ENCODE results near the gene SEC24A.
A peak's percentile ranks its signal among the peaks of the same experiment; 100 is the strongest.
"Not testable (repeated sequence)": the region's sequence is repeated elsewhere in the genome, so short reads cannot be mapped to it uniquely, and the experiment has no call there.

Gene SEC24A

DNA sequence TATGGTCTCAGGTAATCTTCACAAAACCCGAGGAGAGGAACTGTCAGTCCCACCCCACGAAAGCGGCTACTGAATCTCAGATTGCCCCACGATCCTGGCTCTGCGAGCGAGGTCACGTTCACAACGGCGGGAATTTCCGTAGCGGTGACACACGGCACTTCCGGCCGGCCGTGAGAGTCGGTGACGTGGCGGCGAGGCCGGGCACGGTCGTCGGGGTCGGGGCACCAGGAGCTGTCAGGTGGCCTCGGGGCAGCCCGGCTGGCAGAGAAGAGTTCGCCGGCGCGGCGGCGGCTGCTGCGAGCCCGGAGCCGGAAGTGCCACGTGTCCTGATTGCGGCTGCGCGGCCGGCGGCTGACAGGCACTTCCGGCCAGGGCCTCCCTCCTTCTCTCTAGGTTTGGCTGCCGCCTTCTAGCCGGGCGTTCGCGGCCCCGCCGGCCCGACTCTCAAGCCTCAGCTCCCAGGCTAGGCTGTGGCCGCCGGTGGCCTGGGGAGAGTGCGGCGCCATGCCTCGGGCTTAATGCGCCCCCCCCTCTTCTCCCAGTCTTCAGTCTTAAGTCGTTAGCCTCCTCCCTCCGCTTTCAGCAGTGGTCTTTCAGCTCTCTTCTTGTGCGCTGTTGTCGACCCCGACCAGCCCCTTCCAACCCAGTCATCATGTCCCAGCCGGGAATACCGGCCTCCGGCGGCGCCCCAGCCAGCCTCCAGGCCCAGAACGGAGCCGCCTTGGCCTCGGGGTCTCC, at the start of gene SEC24A:
Gene SEC24A, plus strand, starts transcription at position 361 of the 738 bp plus-strand sequence. Its CDS starts 292 bp downstream, at position 653.
- Histone ChIP-seq H3K4me1 (ENCODE audit: insufficient read depth, low read length) (peaks cover 17% of the 10 kb centered on the region), H3K9me3 (ENCODE audit: low read length) (no peaks in the 10 kb centered on the region)

DNA sequence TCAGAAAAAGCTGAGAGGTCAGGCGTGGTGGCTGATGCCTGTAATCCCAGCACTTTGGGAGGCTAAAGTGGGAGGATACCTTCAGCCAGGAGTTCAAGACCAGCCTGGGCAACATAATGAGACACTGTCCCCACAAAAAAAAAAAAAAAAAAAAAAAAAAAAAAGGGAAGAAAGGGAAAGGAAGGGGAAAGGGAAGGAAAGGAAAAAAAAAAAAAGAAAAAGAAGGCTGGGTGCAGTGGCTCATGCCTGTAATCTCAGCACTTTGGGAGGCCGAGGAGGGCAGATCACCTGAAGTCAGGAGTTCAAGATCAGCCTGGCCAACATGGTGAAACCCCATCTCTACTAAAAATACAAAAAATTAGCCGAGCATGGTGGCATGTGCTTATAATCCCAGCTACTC, 48.8 kb upstream of the SEC24A start:
- H3K36me3 ChIP-seq (ENCODE audit: insufficient read depth, low read length); H3K27ac ChIP-seq (ENCODE audit: low read depth, low read length); H3K4me1 ChIP-seq (ENCODE audit: insufficient read depth, low read length); H3K27me3 ChIP-seq (ENCODE audit: control insufficient read depth in 1 of 2, insufficient read depth in 2 of 2, low read length in 2 of 2); H3K9ac ChIP-seq (ENCODE audit: low read length); H3K9me3 ChIP-seq (ENCODE audit: low read length); H3K4me3 ChIP-seq (ENCODE audit: low read depth in 1 of 2, low read length in 2 of 2): not testable (repeated sequence)

More for the DNA sequence above, at the start of gene SEC24A:
- Histone ChIP-seq H3K4me3 (ENCODE audit: low read depth in 1 of 2, low read length in 2 of 2) (peak within 1 kb of the TSS; percentile 60 to 99), H3K9ac (ENCODE audit: low read length) (peak within 1 kb of the TSS; percentile 95), H3K36me3 (ENCODE audit: insufficient read depth, low read length) (no peaks in the 10 kb centered on the region), H3K27ac (ENCODE audit: low read depth, low read length) (peak within 1 kb of the TSS; percentile 96), H3K27me3 (ENCODE audit: control insufficient read depth in 1 of 2, insufficient read depth in 2 of 2, low read length in 2 of 2) (no peaks in the 10 kb centered on the region)

DNA sequence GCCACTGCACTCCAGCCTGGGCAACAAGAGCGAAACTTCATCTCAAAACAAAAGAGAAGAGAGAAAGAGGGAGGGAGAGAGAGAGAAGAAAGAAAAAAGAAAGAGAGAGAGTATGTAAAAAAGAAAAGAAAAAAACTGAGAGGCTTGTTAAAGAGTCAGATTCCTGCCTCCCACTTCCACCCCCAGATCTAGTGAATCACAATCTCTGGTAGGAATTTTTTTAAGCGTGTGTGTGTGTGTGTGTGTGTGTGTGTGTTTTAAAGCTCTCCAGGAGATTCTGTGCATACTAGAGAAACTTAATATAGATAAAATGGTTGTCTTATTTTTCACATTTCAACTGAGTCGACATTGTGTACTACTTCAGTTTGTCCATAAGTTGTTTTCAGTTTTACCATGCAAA, 48.0 kb upstream of the SEC24A start:
- Histone ChIP-seq H3K9ac (ENCODE audit: low read length) (no peak overlapping the region), H3K9me3 (ENCODE audit: low read length) (no peaks in the 10 kb centered on the region), H3K27me3 (ENCODE audit: control insufficient read depth in 1 of 2, insufficient read depth in 2 of 2, low read length in 2 of 2) (no peaks in the 10 kb centered on the region), H3K36me3 (ENCODE audit: insufficient read depth, low read length) (peaks cover 17% of the 10 kb centered on the region), H3K4me3 (ENCODE audit: low read depth in 1 of 2, low read length in 2 of 2) (no peak overlapping the region), H3K27ac (ENCODE audit: low read depth, low read length) (no peak overlapping the region), H3K4me1 (ENCODE audit: insufficient read depth, low read length) (no peaks in the 10 kb centered on the region)

DNA sequence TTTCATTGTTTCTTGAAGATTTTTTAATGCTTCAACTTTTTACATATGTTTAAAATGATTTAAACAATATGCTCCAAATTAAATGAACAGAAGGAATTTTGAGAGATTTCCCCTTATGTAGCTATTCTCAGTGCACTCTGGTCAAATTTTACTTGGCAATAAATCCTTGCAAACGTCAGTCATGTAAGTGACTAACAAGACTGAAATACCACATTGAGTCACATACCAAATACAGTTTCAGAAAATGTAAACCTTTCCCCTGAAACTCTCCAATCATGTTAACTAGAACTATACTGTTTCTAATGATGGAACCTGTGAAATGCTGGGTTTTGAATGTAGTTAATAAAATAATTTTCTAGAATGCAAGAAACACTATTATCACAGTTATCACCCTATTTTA, 45.5 kb upstream of the SEC24A start:
- no peaks in the 10 kb centered on the region for H3K27me3 ChIP-seq (ENCODE audit: control insufficient read depth in 1 of 2, insufficient read depth in 2 of 2, low read length in 2 of 2)
- no peak overlapping the region for H3K4me3 ChIP-seq (ENCODE audit: low read depth in 1 of 2, low read length in 2 of 2)
- no peaks in the 10 kb centered on the region for H3K9me3 ChIP-seq (ENCODE audit: low read length)
- H3K9ac ChIP-seq (ENCODE audit: low read length): no peak overlapping the region
- peaks cover 37% of the 10 kb centered on the region for H3K36me3 ChIP-seq (ENCODE audit: insufficient read depth, low read length)
- no peaks in the 10 kb centered on the region for H3K4me1 ChIP-seq (ENCODE audit: insufficient read depth, low read length)
- H3K27ac ChIP-seq (ENCODE audit: low read depth, low read length): no peak overlapping the region

DNA sequence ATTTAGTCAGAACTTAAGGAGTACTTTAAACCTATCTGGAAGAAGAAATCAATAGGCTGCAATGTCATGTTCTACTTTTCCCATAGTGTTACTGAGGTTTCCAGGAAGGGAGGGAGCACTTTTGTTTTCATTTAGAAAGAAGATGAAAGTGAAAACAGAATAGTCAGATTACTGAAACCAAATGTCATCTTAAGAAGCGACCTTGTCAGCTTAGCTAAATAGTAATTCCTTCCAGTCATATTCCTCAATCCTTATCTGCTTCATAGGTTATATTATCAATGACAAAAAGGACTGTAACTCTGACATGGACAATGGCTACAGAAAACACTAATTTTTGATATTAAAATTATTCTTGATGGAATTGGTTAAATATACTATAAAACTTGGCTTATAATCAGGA, 43.7 kb upstream of the SEC24A start:
- no peaks in the 10 kb centered on the region for H3K27me3 ChIP-seq (ENCODE audit: control insufficient read depth in 1 of 2, insufficient read depth in 2 of 2, low read length in 2 of 2)
- H3K9me3 ChIP-seq (ENCODE audit: low read length): no peaks in the 10 kb centered on the region
- no peak overlapping the region for H3K27ac ChIP-seq (ENCODE audit: low read depth, low read length)
- no peak overlapping the region for H3K4me3 ChIP-seq (ENCODE audit: low read depth in 1 of 2, low read length in 2 of 2)
- no peak overlapping the region for H3K9ac ChIP-seq (ENCODE audit: low read length)
- H3K4me1 ChIP-seq (ENCODE audit: insufficient read depth, low read length): no peaks in the 10 kb centered on the region
- peaks cover 53% of the 10 kb centered on the region for H3K36me3 ChIP-seq (ENCODE audit: insufficient read depth, low read length)

DNA sequence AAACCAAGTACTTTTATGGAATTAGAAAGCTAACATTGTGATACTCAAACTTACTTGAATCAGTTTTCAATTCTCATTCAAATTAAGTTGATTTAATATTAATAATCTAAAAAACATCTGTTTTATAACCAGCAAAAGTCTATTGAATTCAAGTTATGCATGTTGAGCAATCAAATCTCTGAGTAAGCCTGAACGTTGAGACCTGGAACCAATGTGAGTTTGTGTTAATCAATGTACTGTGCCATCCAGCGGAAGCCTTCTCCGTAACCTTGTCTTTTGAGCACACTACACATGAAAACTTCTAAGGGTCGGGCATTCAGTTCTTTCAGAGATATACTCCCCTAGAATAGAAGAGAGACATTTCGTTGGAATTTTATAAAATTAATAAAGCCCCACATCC, 41.9 kb upstream of the SEC24A start:
- Histone ChIP-seq H3K36me3 (ENCODE audit: insufficient read depth, low read length) (peaks cover 64% of the 10 kb centered on the region), H3K9me3 (ENCODE audit: low read length) (no peaks in the 10 kb centered on the region), H3K27ac (ENCODE audit: low read depth, low read length) (no peak overlapping the region), H3K27me3 (ENCODE audit: control insufficient read depth in 1 of 2, insufficient read depth in 2 of 2, low read length in 2 of 2) (no peaks in the 10 kb centered on the region), H3K9ac (ENCODE audit: low read length) (no peak overlapping the region), H3K4me3 (ENCODE audit: low read depth in 1 of 2, low read length in 2 of 2) (no peak overlapping the region), H3K4me1 (ENCODE audit: insufficient read depth, low read length) (no peaks in the 10 kb centered on the region)

DNA sequence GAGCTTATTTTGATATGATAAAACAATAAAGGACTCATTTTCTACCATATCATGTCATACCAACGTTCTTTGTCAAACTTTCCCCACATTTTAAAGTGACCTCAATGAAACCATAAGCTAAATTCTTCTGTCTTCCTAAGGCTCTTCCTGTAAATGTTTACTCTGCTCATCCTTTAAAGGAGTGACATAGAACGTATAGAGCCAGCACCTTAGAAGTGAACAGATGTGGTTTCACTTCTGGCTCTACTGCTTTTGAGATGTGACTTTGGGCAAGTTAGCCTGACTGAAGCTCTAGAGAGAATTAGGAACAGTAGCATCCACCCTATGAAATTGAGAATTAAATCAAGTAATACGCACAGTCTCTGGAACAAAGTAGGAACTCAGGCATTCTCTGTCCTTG, 40.0 kb upstream of the SEC24A start:
- Histone ChIP-seq H3K9me3 (ENCODE audit: low read length) (no peaks in the 10 kb centered on the region), H3K9ac (ENCODE audit: low read length) (no peak overlapping the region), H3K27ac (ENCODE audit: low read depth, low read length) (no peak overlapping the region), H3K27me3 (ENCODE audit: control insufficient read depth in 1 of 2, insufficient read depth in 2 of 2, low read length in 2 of 2) (no peaks in the 10 kb centered on the region), H3K36me3 (ENCODE audit: insufficient read depth, low read length) (peaks cover 69% of the 10 kb centered on the region), H3K4me3 (ENCODE audit: low read depth in 1 of 2, low read length in 2 of 2) (no peak overlapping the region), H3K4me1 (ENCODE audit: insufficient read depth, low read length) (no peaks in the 10 kb centered on the region)

DNA sequence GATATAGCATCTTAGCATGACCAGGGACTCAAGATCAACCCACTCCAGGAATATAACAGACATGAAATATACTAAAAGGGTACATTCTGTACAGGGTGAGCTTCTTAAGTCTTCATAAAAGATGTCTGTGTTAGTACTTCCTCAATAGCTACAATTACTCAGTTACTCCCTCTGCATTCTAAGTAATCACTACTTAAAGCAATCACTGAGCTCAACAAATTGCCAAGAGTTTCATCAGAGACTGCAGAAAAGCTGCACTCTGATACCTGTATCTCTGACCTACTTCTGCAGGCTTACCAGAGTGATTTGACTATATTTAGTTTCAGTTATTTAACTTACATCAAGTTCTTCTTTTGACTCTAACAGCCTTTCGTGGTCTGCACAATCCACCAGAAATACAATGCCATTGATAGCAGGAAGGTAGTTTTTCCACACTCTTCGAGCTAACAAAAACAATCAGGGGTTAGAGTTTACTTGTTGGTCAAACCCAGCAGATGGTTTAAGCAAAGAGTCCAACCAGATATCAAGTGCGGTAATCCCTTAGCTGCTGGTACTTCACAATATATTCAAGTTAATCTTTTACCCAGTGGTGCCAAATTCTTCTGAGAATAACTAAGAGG, 39.2 kb upstream of the SEC24A start:
- H3K27ac ChIP-seq (ENCODE audit: low read depth, low read length): no peak overlapping the region

DNA sequence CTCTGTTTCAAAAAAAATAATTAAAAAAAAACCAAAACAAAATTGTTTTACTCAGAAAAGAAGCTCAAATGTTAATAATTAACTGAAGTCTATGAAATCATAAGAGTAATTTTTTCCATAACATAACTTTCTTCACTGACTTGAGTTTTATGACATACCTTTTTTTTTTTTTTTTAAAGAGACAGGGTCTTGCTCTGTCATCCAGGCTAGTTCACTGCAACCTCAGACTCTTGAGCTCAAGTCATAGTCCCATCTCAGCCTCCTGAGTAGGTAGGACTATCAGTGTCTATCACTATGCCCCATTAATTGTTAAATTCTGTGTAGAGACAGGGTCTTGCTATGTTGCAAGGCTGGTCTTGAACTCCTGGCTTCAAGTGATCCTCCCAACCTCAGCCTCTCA, 37.9 kb upstream of the SEC24A start:
- Histone ChIP-seq H3K9me3 (ENCODE audit: low read length) (no peaks in the 10 kb centered on the region), H3K9ac (ENCODE audit: low read length) (no peak overlapping the region), H3K4me3 (ENCODE audit: low read depth in 1 of 2, low read length in 2 of 2) (no peak overlapping the region), H3K36me3 (ENCODE audit: insufficient read depth, low read length) (peaks cover 51% of the 10 kb centered on the region), H3K27ac (ENCODE audit: low read depth, low read length) (no peak overlapping the region), H3K27me3 (ENCODE audit: control insufficient read depth in 1 of 2, insufficient read depth in 2 of 2, low read length in 2 of 2) (no peaks in the 10 kb centered on the region), H3K4me1 (ENCODE audit: insufficient read depth, low read length) (no peaks in the 10 kb centered on the region)

More for the DNA sequence above, 39.2 kb upstream of the SEC24A start:
- H3K4me3 ChIP-seq (ENCODE audit: low read depth in 1 of 2, low read length in 2 of 2): no peak overlapping the region
- no peak overlapping the region for H3K9ac ChIP-seq (ENCODE audit: low read length)
- no peaks in the 10 kb centered on the region for H3K9me3 ChIP-seq (ENCODE audit: low read length)
- no peaks in the 10 kb centered on the region for H3K4me1 ChIP-seq (ENCODE audit: insufficient read depth, low read length)
- H3K27me3 ChIP-seq (ENCODE audit: control insufficient read depth in 1 of 2, insufficient read depth in 2 of 2, low read length in 2 of 2): no peaks in the 10 kb centered on the region
- peaks cover 65% of the 10 kb centered on the region for H3K36me3 ChIP-seq (ENCODE audit: insufficient read depth, low read length)

DNA sequence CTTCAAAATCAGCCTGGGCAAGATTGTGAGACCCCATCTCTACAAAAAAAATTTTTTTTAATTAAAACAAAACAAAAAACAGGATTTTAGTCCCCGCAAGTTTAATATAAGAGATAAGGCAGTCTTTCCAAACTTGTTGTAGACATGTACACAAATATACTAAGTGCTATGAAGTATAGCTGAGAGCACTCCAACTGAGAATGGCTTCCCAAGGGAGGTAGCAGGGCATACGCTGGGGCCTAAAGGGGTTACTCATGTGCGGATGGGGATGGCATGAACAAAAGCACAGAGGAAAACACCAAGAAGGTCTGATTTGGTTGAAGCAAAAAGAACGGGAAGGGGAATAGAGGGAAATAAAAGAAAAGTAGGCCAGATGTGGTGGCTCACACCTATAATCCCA, 37.1 kb upstream of the SEC24A start:
- peaks cover 43% of the 10 kb centered on the region for H3K36me3 ChIP-seq (ENCODE audit: insufficient read depth, low read length)
- no peak overlapping the region for H3K27ac ChIP-seq (ENCODE audit: low read depth, low read length)
- no peaks in the 10 kb centered on the region for H3K4me1 ChIP-seq (ENCODE audit: insufficient read depth, low read length)
- H3K9me3 ChIP-seq (ENCODE audit: low read length): no peaks in the 10 kb centered on the region
- H3K27me3 ChIP-seq (ENCODE audit: control insufficient read depth in 1 of 2, insufficient read depth in 2 of 2, low read length in 2 of 2): no peaks in the 10 kb centered on the region
- H3K4me3 ChIP-seq (ENCODE audit: low read depth in 1 of 2, low read length in 2 of 2): no peak overlapping the region
- no peak overlapping the region for H3K9ac ChIP-seq (ENCODE audit: low read length)

DNA sequence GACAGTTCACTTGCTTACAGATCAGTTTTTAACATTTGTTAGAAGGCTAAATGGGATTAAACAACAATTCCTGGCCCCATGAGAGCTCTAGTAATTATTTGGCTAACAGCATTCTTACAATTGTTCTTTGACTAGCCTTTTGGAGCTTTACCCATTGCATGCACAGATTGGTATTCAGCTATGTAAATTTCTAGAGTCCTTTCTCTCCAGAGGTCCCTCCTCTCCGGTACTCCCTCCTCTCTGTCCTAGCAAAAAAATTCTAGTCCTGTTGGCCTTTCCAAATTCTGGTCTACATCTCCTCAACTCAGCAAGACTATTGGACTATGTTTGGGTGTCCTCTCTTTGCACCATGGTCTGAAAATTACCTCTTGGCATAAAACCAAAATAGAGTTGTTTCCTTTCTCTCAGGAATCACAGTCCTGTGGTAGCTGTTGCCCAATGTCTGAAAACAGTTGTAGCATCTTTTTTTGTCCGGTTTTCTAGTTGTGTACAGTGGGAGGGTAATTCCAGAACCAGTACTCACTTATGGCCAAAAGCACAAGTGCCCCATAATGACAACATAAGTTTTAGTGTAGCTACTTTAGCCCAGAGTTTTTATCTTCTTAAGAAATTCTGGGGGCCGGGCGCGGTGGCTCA, 34.0 kb upstream of the SEC24A start:
- H3K9ac ChIP-seq (ENCODE audit: low read length): no peak overlapping the region
- no peaks in the 10 kb centered on the region for H3K9me3 ChIP-seq (ENCODE audit: low read length)
- no peak overlapping the region for H3K4me3 ChIP-seq (ENCODE audit: low read depth in 1 of 2, low read length in 2 of 2)
- no peaks in the 10 kb centered on the region for H3K27me3 ChIP-seq (ENCODE audit: control insufficient read depth in 1 of 2, insufficient read depth in 2 of 2, low read length in 2 of 2)
- peaks cover 32% of the 10 kb centered on the region for H3K36me3 ChIP-seq (ENCODE audit: insufficient read depth, low read length)
- H3K27ac ChIP-seq (ENCODE audit: low read depth, low read length): no peak overlapping the region
- H3K4me1 ChIP-seq (ENCODE audit: insufficient read depth, low read length): no peaks in the 10 kb centered on the region
